ENCODE data around the gene MAPT.
"Not testable (repeated sequence)": the region's sequence is repeated elsewhere in the genome, so short reads cannot be mapped to it uniquely, and the experiment has no call there.

MAPT gene

GRCh38 chr17:45992175-45992574, 97.8 kb downstream of the MAPT start:
- no peak for DNase-seq (ENCODE audit: low spot score)

GRCh38 chr17:45992904-45993303, 98.5 kb downstream of the MAPT start:
- no peak for DNase-seq (ENCODE audit: low spot score)

GRCh38 chr17:45993962-45994627, 99.7 kb downstream of the MAPT start:
- no peak for DNase-seq (ENCODE audit: low spot score)

GRCh38 chr17:45994987-45995386, 100.6 kb downstream of the MAPT start:
- DNase-seq (ENCODE audit: low spot score), result no peak

GRCh38 chr17:45995627-45996270, 101.4 kb downstream of the MAPT start:
- no peak for DNase-seq (ENCODE audit: low spot score)

- no peak for DNase-seq (ENCODE audit: low spot score)
These were observed 102.1 kb downstream of the MAPT start for GRCh38 chr17:45996282-45996937.

GRCh38 chr17:45997166-45997565, 102.8 kb downstream of the MAPT start:
- no peak for DNase-seq (ENCODE audit: low spot score)

- no peak for DNase-seq (ENCODE audit: low spot score)
These were observed 103.3 kb downstream of the MAPT start for GRCh38 chr17:45997624-45998023.

GRCh38 chr17:45998987-45999899, 104.9 kb downstream of the MAPT start, which contains the start of gene STH:
TSS of gene STH (plus strand) at chr17:45999250. CDS start at chr17:45999280, 30 bp downstream.
- DNase-seq (ENCODE audit: low spot score), result no peak

- no peak for DNase-seq (ENCODE audit: low spot score)
These were observed 105.5 kb downstream of the MAPT start for GRCh38 chr17:45999900-46000290.

GRCh38 chr17:46000292-46000691, 105.9 kb downstream of the MAPT start:
- no peak for DNase-seq (ENCODE audit: low spot score)

GRCh38 chr17:46000757-46001156, 106.4 kb downstream of the MAPT start:
- no peak for DNase-seq (ENCODE audit: low spot score)

- no peak for DNase-seq (ENCODE audit: low spot score)
These were observed 107.3 kb downstream of the MAPT start for GRCh38 chr17:46001390-46002310.

- DNase-seq (ENCODE audit: low spot score), result peak; percentile 90
These were observed 108.1 kb downstream of the MAPT start for GRCh38 chr17:46002311-46002972.

- no peak for DNase-seq (ENCODE audit: low spot score)
These were observed 108.6 kb downstream of the MAPT start for GRCh38 chr17:46002973-46003316.

- no peak for DNase-seq (ENCODE audit: low spot score)
These were observed 109.8 kb downstream of the MAPT start for GRCh38 chr17:46003907-46004748.

- not testable (repeated sequence) for DNase-seq (ENCODE audit: low spot score)
These were observed 111.7 kb downstream of the MAPT start for GRCh38 chr17:46006082-46006481.

- no peak for DNase-seq (ENCODE audit: low spot score)
These were observed 113.2 kb downstream of the MAPT start for GRCh38 chr17:46007461-46007965.

- DNase-seq (ENCODE audit: low spot score), result no peak
These were observed 114.2 kb downstream of the MAPT start for GRCh38 chr17:46008591-46008990.

Data from HuH-7 (cell line).